GM21526 (cell line): ENCODE results near the gene ACTR1B.
"Not testable (repeated sequence)": the region's sequence is repeated elsewhere in the genome, so short reads cannot be mapped to it uniquely, and the experiment has no call there.

Source experiments
- ATAC-seq: cut with Tn5 transposase; IDR thresholded peaks from one replicate; pipeline ENCODE4 v1.9.1; 2021; ENCODE audit warnings: moderate library complexity; ENCODE audit not compliant: unreplicated experiment, low FRiP score

ACTR1B gene

DNA sequence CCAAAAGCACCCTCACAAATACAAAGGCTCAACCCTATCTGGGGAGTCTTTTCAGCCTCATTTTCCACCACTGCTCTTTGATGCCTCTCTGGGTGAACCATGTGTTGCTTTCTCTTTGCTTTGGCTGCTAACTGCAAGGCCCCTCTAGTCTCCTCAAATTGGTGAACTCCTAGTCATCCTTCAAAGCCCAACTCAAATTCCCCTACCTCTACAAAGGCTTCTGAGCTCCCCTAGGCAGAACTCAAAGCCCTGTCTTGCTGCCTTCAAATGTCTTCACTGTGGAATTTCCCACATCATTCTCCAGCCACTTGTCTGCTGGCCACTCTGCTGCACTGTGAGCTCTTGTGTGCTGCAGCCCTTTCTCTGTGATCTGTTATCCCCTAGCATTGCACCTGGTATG is 40.9 kb downstream of the ACTR1B start:
- ATAC-seq: not testable (repeated sequence)

- not testable (repeated sequence) for ATAC-seq
Measured at GRCh38 chr2:97620492-97620891, 43.4 kb downstream of the ACTR1B start.

GRCh38 chr2:97618939-97619827 is 44.7 kb downstream of the ACTR1B start:
- not testable (repeated sequence) for ATAC-seq

- ATAC-seq: no peak
Measured at GRCh38 chr2:97617911-97618310, 45.9 kb downstream of the ACTR1B start.

DNA sequence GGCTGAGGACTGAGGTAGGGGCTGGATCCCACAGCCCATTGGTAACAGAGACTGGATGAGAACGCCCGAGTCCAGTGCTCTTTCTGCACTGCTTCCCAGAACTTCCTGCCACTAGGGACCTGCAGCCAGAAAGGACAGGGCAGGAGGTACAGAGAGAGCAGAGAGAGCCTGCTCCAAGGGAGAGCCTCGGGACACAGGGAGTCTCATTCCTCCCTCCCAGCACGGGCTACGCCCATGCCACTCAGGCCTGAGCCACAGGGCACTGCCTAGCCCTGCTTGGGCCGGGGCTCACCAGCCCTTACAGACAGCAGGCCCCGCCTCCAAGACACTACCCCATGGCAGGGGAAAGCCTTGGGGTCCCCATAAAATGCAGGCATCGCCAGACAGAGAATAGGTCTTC is 48.1 kb downstream of the ACTR1B start:
- not testable (repeated sequence) for ATAC-seq

- ATAC-seq: not testable (repeated sequence)
Measured at GRCh38 chr2:97611895-97612294, 51.9 kb downstream of the ACTR1B start.

DNA sequence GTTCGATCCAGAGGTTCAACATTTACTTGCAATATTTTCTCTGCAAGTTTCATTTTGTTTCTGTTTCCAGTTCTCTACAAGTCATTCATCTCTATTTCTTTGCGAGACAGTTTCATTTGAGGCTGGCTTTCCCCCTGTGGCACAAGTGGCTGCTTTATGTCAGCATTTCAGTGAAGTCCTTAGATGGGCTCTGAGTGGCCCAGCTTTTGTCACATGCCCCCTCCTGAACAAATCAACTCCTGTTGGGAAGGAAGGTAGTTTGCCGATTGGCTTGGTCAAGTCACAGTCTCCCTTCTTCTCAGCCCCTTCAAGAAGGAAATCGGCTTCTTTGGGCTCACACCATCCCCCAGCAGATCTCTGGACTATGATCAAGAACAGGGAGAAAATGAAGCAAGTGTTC is 55.1 kb downstream of the ACTR1B start:
- ATAC-seq: not testable (repeated sequence)
